Dendritic cell treated with granulocyte-macrophage colony-stimulating factor and Interleukin-4, amounts not matched to agents 40 ng/mL and 50 ng/mL, for 4 days (primary cell): Measurements from ENCODE around the gene ORC6.
"Not testable (repeated sequence)": the region's sequence is repeated elsewhere in the genome, so short reads cannot be mapped to it uniquely, and the experiment has no call there.

Source experiments
- H3K27ac Mint-ChIP-seq: one replicate; pipeline ENCODE4 v1.8.0; 2022; ENCODE audit warnings: mild to moderate bottlenecking, mixed read lengths
- H3K27me3 Mint-ChIP-seq: one replicate; pipeline ENCODE4 v1.8.0; 2022; ENCODE audit warnings: mild to moderate bottlenecking, mixed read lengths
- H3K36me3 Mint-ChIP-seq: one replicate; pipeline ENCODE4 v1.8.0; 2022; ENCODE audit warnings: low read depth, mixed read lengths
- H3K4me1 Mint-ChIP-seq: one replicate; pipeline ENCODE4 v1.8.0; 2022; ENCODE audit warnings: low read depth, mixed read lengths
- H3K4me3 Mint-ChIP-seq: one replicate; pipeline ENCODE4 v1.8.0; 2022; ENCODE audit warnings: mild to moderate bottlenecking, moderate library complexity, mixed read lengths
- H3K9me3 Mint-ChIP-seq: one replicate; pipeline ENCODE4 v1.8.0; 2022; ENCODE audit warnings: mixed read lengths
- intact Hi-C: fragments of 100-400 bp; cut with micrococcal nuclease; formaldehyde crosslinking; loops from one replicate; pipeline ENCODE4 v1.15.0; 2022

ORC6 gene

GRCh38 chr16:46689365-46690280, at the start of gene ORC6:
Gene ORC6, plus strand, starts transcription at chr16:46689659. Its CDS starts 47 bp downstream, at chr16:46689706.
- Mint-ChIP-seq H3K4me1 (peaks cover 30% of the 10 kb centered on the region), H3K36me3 (no peaks in the 10 kb centered on the region), H3K4me3 (no peak within 1 kb of the TSS), H3K9me3 (no peaks in the 10 kb centered on the region), H3K27ac (no peak within 1 kb of the TSS), H3K27me3 (no peaks in the 10 kb centered on the region)
- intact Hi-C loops, result loop anchor here (1.0 to 2.0 kb wide), 3 partner anchors 54 to 100 kb away; partner anchors contain the start of gene SHCBP1

GRCh38 chr16:46648656-46649055, 40.8 kb upstream of the ORC6 start:
- intact Hi-C loops, result no loop called here
- peaks cover 18% of the 10 kb centered on the region for H3K9me3 Mint-ChIP-seq
- H3K4me1 Mint-ChIP-seq, result no peaks in the 10 kb centered on the region
- H3K4me3 Mint-ChIP-seq, result no peak overlapping the region
- H3K27ac Mint-ChIP-seq, result no peak overlapping the region
- H3K36me3 Mint-ChIP-seq, result peaks cover 49% of the 10 kb centered on the region
- H3K27me3 Mint-ChIP-seq, result no peaks in the 10 kb centered on the region

- intact Hi-C loops, result no loop called here
- Mint-ChIP-seq H3K27me3 (no peaks in the 10 kb centered on the region), H3K36me3 (peaks cover 39% of the 10 kb centered on the region), H3K9me3 (peaks cover 7% of the 10 kb centered on the region), H3K27ac (no peak overlapping the region), H3K4me1 (no peaks in the 10 kb centered on the region), H3K4me3 (no peak overlapping the region)
These were observed 39.7 kb upstream of the ORC6 start for GRCh38 chr16:46649588-46650253.

- Mint-ChIP-seq H3K36me3 (peaks cover 40% of the 10 kb centered on the region), H3K27me3 (no peaks in the 10 kb centered on the region), H3K27ac (no peak overlapping the region), H3K9me3 (peaks cover 2% of the 10 kb centered on the region), H3K4me3 (no peak overlapping the region), H3K4me1 (no peaks in the 10 kb centered on the region)
- intact Hi-C loops, result no loop called here
These were observed 39.2 kb upstream of the ORC6 start for GRCh38 chr16:46650254-46650623.

GRCh38 chr16:46651305-46651704, 38.2 kb upstream of the ORC6 start:
- H3K27ac Mint-ChIP-seq, result no peak overlapping the region
- intact Hi-C loops, result no loop called here
- no peak overlapping the region for H3K4me3 Mint-ChIP-seq
- H3K4me1 Mint-ChIP-seq, result peaks cover 4% of the 10 kb centered on the region
- H3K9me3 Mint-ChIP-seq, result no peaks in the 10 kb centered on the region
- H3K36me3 Mint-ChIP-seq, result peaks cover 51% of the 10 kb centered on the region
- no peaks in the 10 kb centered on the region for H3K27me3 Mint-ChIP-seq

GRCh38 chr16:46658925-46659324, 30.5 kb upstream of the ORC6 start:
- Mint-ChIP-seq H3K27me3 (no peaks in the 10 kb centered on the region), H3K4me1 (peaks cover 32% of the 10 kb centered on the region), H3K36me3 (peaks cover 81% of the 10 kb centered on the region), H3K9me3 (no peaks in the 10 kb centered on the region), H3K4me3 (no peak overlapping the region), H3K27ac (peak overlapping the region; percentile 72)
- intact Hi-C loops, result no loop called here

- H3K36me3 Mint-ChIP-seq, result peaks cover 92% of the 10 kb centered on the region
- H3K27ac Mint-ChIP-seq, result no peak overlapping the region
- H3K27me3 Mint-ChIP-seq, result no peaks in the 10 kb centered on the region
- no peaks in the 10 kb centered on the region for H3K9me3 Mint-ChIP-seq
- peaks cover 23% of the 10 kb centered on the region for H3K4me1 Mint-ChIP-seq
- no peak overlapping the region for H3K4me3 Mint-ChIP-seq
- intact Hi-C loops, result no loop called here
These were observed 27.3 kb upstream of the ORC6 start for GRCh38 chr16:46662123-46662522.

- H3K9me3 Mint-ChIP-seq, result no peaks in the 10 kb centered on the region
- no peak overlapping the region for H3K27ac Mint-ChIP-seq
- intact Hi-C loops, result loop anchor here (1.0 to 2.0 kb wide), 3 partner anchors 13 to 236 kb away; no protein-coding TSS in a partner anchor
- peaks cover 8% of the 10 kb centered on the region for H3K4me1 Mint-ChIP-seq
- H3K36me3 Mint-ChIP-seq, result peaks cover 94% of the 10 kb centered on the region
- no peaks in the 10 kb centered on the region for H3K27me3 Mint-ChIP-seq
- no peak overlapping the region for H3K4me3 Mint-ChIP-seq
These were observed 16.0 kb upstream of the ORC6 start for GRCh38 chr16:46673320-46674013.

- not testable (repeated sequence) for H3K9me3 Mint-ChIP-seq
These were observed 11.5 kb upstream of the ORC6 start for GRCh38 chr16:46677943-46678342.

GRCh38 chr16:46681867-46682266, 7.6 kb upstream of the ORC6 start:
- intact Hi-C loops, H3K27me3 Mint-ChIP-seq: not testable (repeated sequence)

More at GRCh38 chr16:46677943-46678342, 11.5 kb upstream of the ORC6 start:
- H3K27ac Mint-ChIP-seq, H3K4me3 Mint-ChIP-seq, H3K27me3 Mint-ChIP-seq, H3K4me1 Mint-ChIP-seq, intact Hi-C loops: not testable (repeated sequence)
- H3K36me3 Mint-ChIP-seq, result peaks cover 85% of the 10 kb centered on the region

GRCh38 chr16:46686815-46687473, 2.5 kb upstream of the ORC6 start:
- peaks cover 5% of the 10 kb centered on the region for H3K36me3 Mint-ChIP-seq
- H3K9me3 Mint-ChIP-seq, result no peaks in the 10 kb centered on the region
- H3K4me1 Mint-ChIP-seq, result peaks cover 47% of the 10 kb centered on the region
- H3K4me3 Mint-ChIP-seq, result no peak overlapping the region
- no peaks in the 10 kb centered on the region for H3K27me3 Mint-ChIP-seq
- H3K27ac Mint-ChIP-seq, result no peak overlapping the region
- intact Hi-C loops, result loop anchor here (2.0 kb wide), 2 partner anchors 14 to 144 kb away; partner anchors contain the start of gene C16orf87

More at GRCh38 chr16:46681867-46682266, 7.6 kb upstream of the ORC6 start:
- H3K27ac Mint-ChIP-seq, H3K9me3 Mint-ChIP-seq, H3K4me3 Mint-ChIP-seq: not testable (repeated sequence)
- Mint-ChIP-seq H3K36me3 (peaks cover 49% of the 10 kb centered on the region), H3K4me1 (peaks cover 38% of the 10 kb centered on the region)

- Mint-ChIP-seq H3K4me1 (peaks cover 47% of the 10 kb centered on the region), H3K27me3 (no peaks in the 10 kb centered on the region), H3K9me3 (no peaks in the 10 kb centered on the region), H3K27ac (no peak overlapping the region), H3K36me3 (peaks cover under 1% of the 10 kb centered on the region), H3K4me3 (no peak overlapping the region)
- intact Hi-C loops, result loop anchor here (2.0 kb wide), 2 partner anchors 15 to 143 kb away; partner anchors contain the start of gene C16orf87
These were observed 2.0 kb upstream of the ORC6 start for GRCh38 chr16:46687486-46687885.

GRCh38 chr16:46688101-46688653, 1.3 kb upstream of the ORC6 start:
- Mint-ChIP-seq H3K27ac (no peak overlapping the region), H3K9me3 (no peaks in the 10 kb centered on the region), H3K4me3 (no peak overlapping the region), H3K36me3 (no peaks in the 10 kb centered on the region), H3K27me3 (no peaks in the 10 kb centered on the region), H3K4me1 (peaks cover 44% of the 10 kb centered on the region)
- intact Hi-C loops, result loop anchor here (2.0 kb wide), 1 partner anchor 67 kb away; the partner anchor contains the start of gene SHCBP1
